ENCODE data around the gene DNASE1L2. TPM values are rescaled to one million over a fixed set of nuclear protein-coding genes. Genes with fewer than 3 reads are reported as not detected.

Gene DNASE1L2
- total RNA-seq, 1 donor from 2014 or later = 3.4 TPM

DNA sequence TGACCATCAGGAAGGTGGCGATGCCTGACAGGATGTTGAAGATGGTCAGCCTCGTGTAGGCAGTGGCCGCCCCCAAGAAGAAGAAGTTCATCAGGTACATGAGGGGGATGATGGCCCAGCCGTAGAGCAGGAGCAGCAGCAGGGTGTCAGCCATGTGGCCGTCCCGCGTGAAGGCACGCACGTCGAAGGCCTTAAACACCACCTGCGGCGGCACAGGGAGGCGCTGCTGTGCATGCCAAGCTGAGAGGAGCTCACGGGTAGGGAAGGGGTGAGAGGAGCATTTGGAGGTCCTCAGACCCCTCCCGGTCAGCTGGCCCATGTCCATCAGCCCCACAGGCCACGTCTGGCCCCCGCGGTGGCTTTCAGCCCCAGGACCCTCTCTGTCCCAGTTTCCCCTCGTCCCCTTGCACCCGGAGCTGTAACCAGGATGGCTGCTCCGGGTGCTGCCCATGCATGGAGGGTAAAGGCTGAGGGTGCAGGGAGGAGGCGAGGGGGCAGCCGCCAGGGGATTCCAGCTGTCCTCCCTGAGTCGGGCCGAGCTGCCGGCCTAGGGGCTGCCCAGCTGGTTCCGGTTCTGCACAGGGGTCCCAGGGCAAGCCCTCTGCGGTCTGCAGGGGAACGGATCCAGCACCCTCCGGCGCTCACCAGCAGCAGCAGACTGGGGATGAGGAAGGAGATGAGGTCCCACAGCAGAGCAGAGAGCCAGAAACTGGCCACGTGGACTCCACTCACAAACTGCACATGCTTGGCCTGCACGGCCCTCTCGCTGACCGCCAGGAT, 48.7 kb downstream of the DNASE1L2 start:
- Mint-ChIP-seq H3K4me1 (ENCODE audit: low read depth, unreplicated experiment) (peaks cover 13% of the 10 kb centered on the region), H3K27me3 (ENCODE audit: unreplicated experiment) (peaks cover 8% of the 10 kb centered on the region), H3K4me3 (ENCODE audit: unreplicated experiment) (no peak overlapping the region), H3K27ac (ENCODE audit: unreplicated experiment) (no peak overlapping the region), H3K9me3 (ENCODE audit: unreplicated experiment) (peaks cover 8% of the 10 kb centered on the region), H3K36me3 (ENCODE audit: unreplicated experiment) (peaks cover 5% of the 10 kb centered on the region)
- no peak for DNase-seq
- TF ChIP-seq, protein P1, sequence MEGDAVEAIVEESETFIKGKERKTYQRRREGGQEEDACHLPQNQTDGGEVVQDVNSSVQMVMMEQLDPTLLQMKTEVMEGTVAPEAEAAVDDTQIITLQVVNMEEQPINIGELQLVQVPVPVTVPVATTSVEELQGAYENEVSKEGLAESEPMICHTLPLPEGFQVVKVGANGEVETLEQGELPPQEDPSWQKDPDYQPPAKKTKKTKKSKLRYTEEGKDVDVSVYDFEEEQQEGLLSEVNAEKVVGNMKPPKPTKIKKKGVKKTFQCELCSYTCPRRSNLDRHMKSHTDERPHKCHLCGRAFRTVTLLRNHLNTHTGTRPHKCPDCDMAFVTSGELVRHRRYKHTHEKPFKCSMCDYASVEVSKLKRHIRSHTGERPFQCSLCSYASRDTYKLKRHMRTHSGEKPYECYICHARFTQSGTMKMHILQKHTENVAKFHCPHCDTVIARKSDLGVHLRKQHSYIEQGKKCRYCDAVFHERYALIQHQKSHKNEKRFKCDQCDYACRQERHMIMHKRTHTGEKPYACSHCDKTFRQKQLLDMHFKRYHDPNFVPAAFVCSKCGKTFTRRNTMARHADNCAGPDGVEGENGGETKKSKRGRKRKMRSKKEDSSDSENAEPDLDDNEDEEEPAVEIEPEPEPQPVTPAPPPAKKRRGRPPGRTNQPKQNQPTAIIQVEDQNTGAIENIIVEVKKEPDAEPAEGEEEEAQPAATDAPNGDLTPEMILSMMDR (IDR thresholded peaks at IDR 0.05; ENCODE audit: partially characterized antibody, unreplicated experiment) = no peak

DNA sequence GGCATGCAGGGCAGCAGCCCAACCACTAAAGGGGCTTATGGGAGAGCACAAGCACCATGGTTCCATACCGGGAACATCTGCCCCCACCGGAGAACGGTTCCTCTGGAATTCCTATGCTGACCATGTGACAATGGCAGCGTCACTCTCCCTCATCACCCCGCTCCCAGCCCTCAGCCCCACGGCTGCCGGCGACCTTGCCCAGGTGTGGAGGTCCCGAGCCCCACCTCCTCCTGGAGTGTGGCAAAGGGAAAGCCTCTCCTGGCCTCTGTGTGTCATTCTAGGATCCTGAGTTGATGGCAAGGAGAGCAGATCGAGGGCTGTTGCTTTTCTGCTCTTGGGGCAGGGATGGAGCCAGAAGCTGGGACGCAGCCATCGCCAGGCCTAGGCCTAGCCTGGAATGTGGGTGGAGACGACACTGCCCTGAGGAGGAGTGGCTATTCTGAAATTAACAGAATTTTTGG, 49.5 kb downstream of the DNASE1L2 start:
- no peak overlapping the region for H3K27ac Mint-ChIP-seq (ENCODE audit: unreplicated experiment)
- peaks cover 8% of the 10 kb centered on the region for H3K4me1 Mint-ChIP-seq (ENCODE audit: low read depth, unreplicated experiment)
- peaks cover 5% of the 10 kb centered on the region for H3K36me3 Mint-ChIP-seq (ENCODE audit: unreplicated experiment)
- peaks cover 7% of the 10 kb centered on the region for H3K9me3 Mint-ChIP-seq (ENCODE audit: unreplicated experiment)
- H3K4me3 Mint-ChIP-seq (ENCODE audit: unreplicated experiment) = no peak overlapping the region
- no peak for DNase-seq
- TF ChIP-seq, protein P1 (IDR thresholded peaks at IDR 0.05; ENCODE audit: partially characterized antibody, unreplicated experiment) = no peak
- H3K27me3 Mint-ChIP-seq (ENCODE audit: unreplicated experiment) = peaks cover 6% of the 10 kb centered on the region

DNA sequence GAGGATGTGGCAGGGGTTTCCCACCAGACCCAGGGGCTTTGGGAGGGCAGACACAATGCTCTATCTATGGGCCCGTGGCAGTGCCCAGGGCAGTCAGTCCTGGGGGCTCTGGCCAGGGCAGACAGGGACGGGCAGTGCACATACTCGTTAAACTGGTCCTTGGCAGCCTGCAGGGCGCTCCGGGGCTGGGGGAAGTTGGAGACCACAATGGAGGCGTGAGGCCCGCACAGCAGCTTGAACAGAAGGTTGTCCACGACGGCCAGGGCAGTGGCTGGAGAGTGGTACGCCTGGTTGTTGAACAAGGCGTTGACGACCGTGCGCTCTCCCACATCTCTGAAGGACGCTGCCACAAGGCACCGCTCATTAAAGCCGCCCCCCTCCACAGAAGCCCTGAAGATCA, 50.3 kb downstream of the DNASE1L2 start:
- peaks cover 7% of the 10 kb centered on the region for H3K9me3 Mint-ChIP-seq (ENCODE audit: unreplicated experiment)
- H3K27me3 Mint-ChIP-seq (ENCODE audit: unreplicated experiment) = peaks cover 6% of the 10 kb centered on the region
- H3K4me3 Mint-ChIP-seq (ENCODE audit: unreplicated experiment) = no peak overlapping the region
- no peak overlapping the region for H3K27ac Mint-ChIP-seq (ENCODE audit: unreplicated experiment)
- DNase-seq = no peak
- H3K4me1 Mint-ChIP-seq (ENCODE audit: low read depth, unreplicated experiment) = peaks cover 6% of the 10 kb centered on the region
- peaks cover 5% of the 10 kb centered on the region for H3K36me3 Mint-ChIP-seq (ENCODE audit: unreplicated experiment)
- TF ChIP-seq, protein P1 (IDR thresholded peaks at IDR 0.05; ENCODE audit: partially characterized antibody, unreplicated experiment) = no peak

DNA sequence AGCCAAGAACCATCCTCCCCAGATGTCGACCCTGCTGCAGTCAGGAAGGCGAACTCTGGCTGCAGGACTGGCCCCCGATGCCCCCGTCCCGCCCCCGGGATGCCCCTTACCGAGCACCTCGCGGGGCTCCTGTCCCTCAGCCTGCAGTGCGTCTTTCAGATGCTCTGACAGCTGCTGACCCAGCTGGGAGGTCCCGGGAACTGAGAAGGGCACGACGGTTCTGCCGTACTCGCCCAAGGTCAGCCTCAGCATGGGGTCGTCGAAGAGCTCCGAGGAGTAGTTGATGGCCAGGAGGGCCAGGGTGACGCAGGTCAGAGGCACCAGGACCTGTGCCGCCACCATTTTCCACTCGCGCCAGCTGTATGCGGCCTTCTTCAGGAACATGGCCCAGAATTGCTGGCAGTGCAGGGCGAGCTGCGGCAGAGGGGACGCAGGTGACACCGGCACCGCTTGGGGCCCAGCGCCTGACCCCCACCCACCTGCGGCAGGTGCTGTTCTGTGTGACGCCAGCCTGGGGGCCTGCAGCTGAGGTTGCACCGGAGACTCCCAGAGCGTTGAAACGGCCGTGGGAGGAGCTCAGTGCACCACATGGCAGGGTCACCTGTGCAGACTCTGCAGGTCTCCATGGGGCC, 51.8 kb downstream of the DNASE1L2 start:
- DNase-seq = no peak
- TF ChIP-seq, protein P1 (IDR thresholded peaks at IDR 0.05; ENCODE audit: partially characterized antibody, unreplicated experiment) = no peak
- Mint-ChIP-seq H3K4me1 (ENCODE audit: low read depth, unreplicated experiment) (peaks cover 6% of the 10 kb centered on the region), H3K9me3 (ENCODE audit: unreplicated experiment) (peaks cover 7% of the 10 kb centered on the region), H3K27me3 (ENCODE audit: unreplicated experiment) (peaks cover 6% of the 10 kb centered on the region), H3K27ac (ENCODE audit: unreplicated experiment) (no peak overlapping the region), H3K36me3 (ENCODE audit: unreplicated experiment) (peaks cover 5% of the 10 kb centered on the region), H3K4me3 (ENCODE audit: unreplicated experiment) (no peak overlapping the region)

Small RNA genes lying within 50 kb of the gene (microRNA-seq; reads per million reads assigned to microRNA genes)
- 1.8 reads per million, percentile 9 among the genes with 10 or more reads in this experiment for gene MIR3677 (ENCODE audit: unreplicated experiment)
- not detected for gene MIR4717 (ENCODE audit: unreplicated experiment)

Other genes with a start within 250 kb of the DNASE1L2 start
- 45.7 TPM for gene SYNGR3, start 246.5 kb upstream of the DNASE1L2 start, total RNA-seq (ENCODE audit: unreplicated experiment)
- 90.4 TPM for gene ZNF598, start 226.6 kb upstream of the DNASE1L2 start, total RNA-seq (ENCODE audit: unreplicated experiment)
- 0.91 TPM for gene NPW, start 216.7 kb upstream of the DNASE1L2 start, total RNA-seq (ENCODE audit: unreplicated experiment)
- gene NHERF2, start 209.5 kb upstream of the DNASE1L2 start, total RNA-seq (ENCODE audit: unreplicated experiment) = 22.3 TPM
- 194 TPM for gene NTHL1, start 188.6 kb upstream of the DNASE1L2 start, total RNA-seq (ENCODE audit: unreplicated experiment)
- gene TSC2, start 188.5 kb upstream of the DNASE1L2 start, total RNA-seq (ENCODE audit: unreplicated experiment) = 215 TPM
- 628 TPM for gene PKD1, start 100.5 kb upstream of the DNASE1L2 start, total RNA-seq (ENCODE audit: unreplicated experiment)
- gene RAB26, start 87.8 kb upstream of the DNASE1L2 start, total RNA-seq (ENCODE audit: unreplicated experiment) = 292 TPM
- 74.8 TPM for gene TRAF7, start 80.7 kb upstream of the DNASE1L2 start, total RNA-seq (ENCODE audit: unreplicated experiment)
- gene CASKIN1, start 39.8 kb upstream of the DNASE1L2 start, total RNA-seq (ENCODE audit: unreplicated experiment) = 31.6 TPM
- 57.9 TPM for gene MLST8, start 31.0 kb upstream of the DNASE1L2 start, total RNA-seq (ENCODE audit: unreplicated experiment)
- gene BRICD5, start 25.6 kb upstream of the DNASE1L2 start, total RNA-seq (ENCODE audit: unreplicated experiment) = 30.2 TPM
- gene PGP, start 21.6 kb upstream of the DNASE1L2 start, total RNA-seq (ENCODE audit: unreplicated experiment) = 33.9 TPM
- gene E4F1, start 12.9 kb upstream of the DNASE1L2 start, total RNA-seq (ENCODE audit: unreplicated experiment) = 53.4 TPM
- gene ECI1, start 15.1 kb downstream of the DNASE1L2 start, total RNA-seq (ENCODE audit: unreplicated experiment) = 50.9 TPM
- 220 TPM for gene RNPS1, start 31.7 kb downstream of the DNASE1L2 start, total RNA-seq (ENCODE audit: unreplicated experiment)
- gene ABCA3, start 104.3 kb downstream of the DNASE1L2 start, total RNA-seq (ENCODE audit: unreplicated experiment) = 110 TPM
- gene CCNF, start 193.0 kb downstream of the DNASE1L2 start, total RNA-seq (ENCODE audit: unreplicated experiment) = 26.4 TPM
- gene TEDC2, start 223.7 kb downstream of the DNASE1L2 start, total RNA-seq (ENCODE audit: unreplicated experiment) = 21.1 TPM
- gene NTN3, start 234.9 kb downstream of the DNASE1L2 start, total RNA-seq (ENCODE audit: unreplicated experiment) = 5.4 TPM
- gene TBC1D24, start 238.7 kb downstream of the DNASE1L2 start, total RNA-seq (ENCODE audit: unreplicated experiment) = 58.4 TPM

All from glutamatergic neuron (in vitro differentiated cells).